OCI-LY1 (cell line): ENCODE measurements around the gene IL1R2.

Experiments
- H2AFZ ChIP-seq: fragments of 200-600 bp; sonication (generic), shearing (Covaris generic); 2 replicates; pipeline ENCODE4 v1.6.0; 2014; ENCODE audit warnings: antibody characterized with exemption, mild to moderate bottlenecking, low read length
- H3F3A ChIP-seq: fragments of 200-600 bp; sonication (generic), shearing (Covaris generic); 2 replicates; pipeline ENCODE4 v1.6.0; 2014; ENCODE audit warnings: mild to moderate bottlenecking, antibody characterized with exemption, low read length, moderate library complexity; ENCODE audit not compliant: insufficient read depth
- H3K27ac ChIP-seq: fragments of 200-600 bp; sonication (generic); 2 replicates; pipeline ENCODE4 v1.5.1; 2014; ENCODE audit warnings: low read length, mixed run types, mild to moderate bottlenecking, low read depth; ENCODE audit not compliant: poor library complexity, severe bottlenecking
- H3K27me3 ChIP-seq: fragments of 200-600 bp; sonication (generic); 2 replicates; pipeline ENCODE4 v1.6.0; 2014; ENCODE audit warnings: antibody characterized with exemption, mild to moderate bottlenecking, low read length, moderate library complexity; ENCODE audit not compliant: insufficient read depth
- H3K36me3 ChIP-seq: fragments of 200-600 bp; sonication (generic); 2 replicates; pipeline ENCODE4 v1.6.1; 2014; ENCODE audit warnings: mild to moderate bottlenecking, antibody characterized with exemption, low read length, moderate library complexity, mixed read lengths; ENCODE audit not compliant: insufficient read depth
- H3K4me1 ChIP-seq: fragments of 200-600 bp; sonication (generic); 2 replicates; pipeline ENCODE4 v1.5.1; 2014; ENCODE audit warnings: mild to moderate bottlenecking, low read length, moderate library complexity; ENCODE audit not compliant: insufficient read depth, severe bottlenecking
- H3K4me2 ChIP-seq: fragments of 200-600 bp; sonication (generic), shearing (Covaris generic); 2 replicates; pipeline ENCODE4 v1.6.1; 2014; ENCODE audit warnings: low read length
- H3K4me3 ChIP-seq: fragments of 200-600 bp; sonication (generic); 2 replicates; pipeline ENCODE4 v1.5.1; 2014; ENCODE audit warnings: low read length, low read depth, mild to moderate bottlenecking, mixed read lengths; ENCODE audit not compliant: poor library complexity, severe bottlenecking
- H3K79me2 ChIP-seq: fragments of 200-600 bp; shearing (Covaris generic); 2 replicates; pipeline ENCODE4 v1.6.1; 2016; ENCODE audit warnings: mixed run types, low read length, mixed read lengths; ENCODE audit not compliant: insufficient read depth
- H3K9ac ChIP-seq: fragments of 200-600 bp; sonication (generic), shearing (Covaris generic); 2 replicates; pipeline ENCODE4 v1.6.1; 2014; ENCODE audit warnings: mild to moderate bottlenecking, low read length, mixed read lengths
- H3K9me2 ChIP-seq: fragments of 200-600 bp; sonication (generic), shearing (Covaris generic); 2 replicates; pipeline ENCODE4 v1.6.1; 2014; ENCODE audit warnings: low read depth, mild to moderate bottlenecking, low read length, mixed read lengths
- H3K9me3 ChIP-seq: fragments of 200-600 bp; shearing (Covaris generic); 2 replicates; pipeline ENCODE4 v1.6.1; 2014; ENCODE audit warnings: low read length, mixed read lengths
- H4K20me1 ChIP-seq: fragments of 200-600 bp; sonication (generic), shearing (Covaris generic); 2 replicates; pipeline ENCODE4 v1.6.0; 2016; ENCODE audit warnings: mild to moderate bottlenecking, low read length; ENCODE audit not compliant: insufficient read depth
- CTCF ChIP-seq: fragments of 200-600 bp; sonication (generic), shearing (Covaris generic); IDR thresholded peaks from 2 replicates; pipeline ENCODE4 v1.5.1; 2017; ENCODE audit warnings: mild to moderate bottlenecking, antibody characterized with exemption, low read length, moderate library complexity, mixed read lengths
- EZH2 ChIP-seq: fragments of 200-600 bp; sonication (generic), shearing (Covaris generic); IDR thresholded peaks from 2 replicates; pipeline ENCODE4 v1.8.0; 2017; ENCODE audit warnings: borderline replicate concordance, mixed run types, mild to moderate bottlenecking, antibody characterized with exemption, low read length, moderate library complexity, mixed read lengths

IL1R2 gene

GRCh38 chr2:101991721-101992145 is at the start of gene IL1R2:
IL1R2 (plus strand) TSS chr2:101991960; CDS start chr2:102008576, 16,616 bp downstream.
- no peaks in the 10 kb centered on the region for H3K9me3 ChIP-seq
- no peak for TF ChIP-seq EZH2
- TF ChIP-seq CTCF: no peak
- no peaks in the 10 kb centered on the region for H3K36me3 ChIP-seq
- H3K79me2 ChIP-seq: no peaks in the 10 kb centered on the region
- no peaks in the 10 kb centered on the region for H3K9me2 ChIP-seq
- no peak within 1 kb of the TSS for H3K27ac ChIP-seq
- H4K20me1 ChIP-seq: no peaks in the 10 kb centered on the region
- no peak within 1 kb of the TSS for H3K9ac ChIP-seq
- H2AFZ ChIP-seq: no peak within 1 kb of the TSS
- H3K27me3 ChIP-seq: no peaks in the 10 kb centered on the region; the same call in 1 of the 2 replicates
- no peak within 1 kb of the TSS for H3K4me2 ChIP-seq
- H3K4me3 ChIP-seq: no peak within 1 kb of the TSS
- no peaks in the 10 kb centered on the region for H3K4me1 ChIP-seq
- H3F3A ChIP-seq: no peaks in the 10 kb centered on the region

GRCh38 chr2:101942851-101943250 is 48.9 kb upstream of the IL1R2 start:
- H3K4me1 ChIP-seq: no peaks in the 10 kb centered on the region
- no peak for TF ChIP-seq CTCF
- H3K79me2 ChIP-seq: no peaks in the 10 kb centered on the region
- H3K9me2 ChIP-seq: no peaks in the 10 kb centered on the region
- no peak overlapping the region for H3K9ac ChIP-seq
- no peaks in the 10 kb centered on the region for H3K27me3 ChIP-seq
- H3K27ac ChIP-seq: no peak overlapping the region
- no peaks in the 10 kb centered on the region for H3K36me3 ChIP-seq
- H2AFZ ChIP-seq: no peak overlapping the region
- H4K20me1 ChIP-seq: no peaks in the 10 kb centered on the region
- H3K4me2 ChIP-seq: no peak overlapping the region
- H3K4me3 ChIP-seq: no peak overlapping the region
- H3K9me3 ChIP-seq: no peaks in the 10 kb centered on the region
- no peaks in the 10 kb centered on the region for H3F3A ChIP-seq

GRCh38 chr2:101946372-101947039 is 45.3 kb upstream of the IL1R2 start:
- Histone ChIP-seq H3K4me1 (no peaks in the 10 kb centered on the region), H3K36me3 (no peaks in the 10 kb centered on the region), H3K27ac (no peak overlapping the region), H3K27me3 (no peaks in the 10 kb centered on the region), H2AFZ (no peak overlapping the region), H3K4me2 (no peak overlapping the region), H4K20me1 (no peaks in the 10 kb centered on the region), H3K9ac (no peak overlapping the region), H3F3A (no peaks in the 10 kb centered on the region), H3K9me3 (no peaks in the 10 kb centered on the region), H3K4me3 (no peak overlapping the region), H3K79me2 (no peaks in the 10 kb centered on the region), H3K9me2 (no peaks in the 10 kb centered on the region)
- TF ChIP-seq CTCF (no peak), EZH2 (no peak)
